A549 treated with dexamethasone at 1 μM for 4 hours (cell line): ENCODE results near the gene SAMMSON. TPM values are rescaled to one million over a fixed set of nuclear protein-coding genes. Genes with fewer than 3 reads are reported as not detected.

Experiments
- total RNA-seq: library from RNA; stranded (reverse); fragments of 200-300 nt; extraction: Qiagen RNA extraction; gene quantifications from 5 replicates; pipeline ENCODE4 v1.2.3, GENCODE V29; 2022

SAMMSON gene
- total RNA-seq, result not detected in 5 replicates

DNA sequence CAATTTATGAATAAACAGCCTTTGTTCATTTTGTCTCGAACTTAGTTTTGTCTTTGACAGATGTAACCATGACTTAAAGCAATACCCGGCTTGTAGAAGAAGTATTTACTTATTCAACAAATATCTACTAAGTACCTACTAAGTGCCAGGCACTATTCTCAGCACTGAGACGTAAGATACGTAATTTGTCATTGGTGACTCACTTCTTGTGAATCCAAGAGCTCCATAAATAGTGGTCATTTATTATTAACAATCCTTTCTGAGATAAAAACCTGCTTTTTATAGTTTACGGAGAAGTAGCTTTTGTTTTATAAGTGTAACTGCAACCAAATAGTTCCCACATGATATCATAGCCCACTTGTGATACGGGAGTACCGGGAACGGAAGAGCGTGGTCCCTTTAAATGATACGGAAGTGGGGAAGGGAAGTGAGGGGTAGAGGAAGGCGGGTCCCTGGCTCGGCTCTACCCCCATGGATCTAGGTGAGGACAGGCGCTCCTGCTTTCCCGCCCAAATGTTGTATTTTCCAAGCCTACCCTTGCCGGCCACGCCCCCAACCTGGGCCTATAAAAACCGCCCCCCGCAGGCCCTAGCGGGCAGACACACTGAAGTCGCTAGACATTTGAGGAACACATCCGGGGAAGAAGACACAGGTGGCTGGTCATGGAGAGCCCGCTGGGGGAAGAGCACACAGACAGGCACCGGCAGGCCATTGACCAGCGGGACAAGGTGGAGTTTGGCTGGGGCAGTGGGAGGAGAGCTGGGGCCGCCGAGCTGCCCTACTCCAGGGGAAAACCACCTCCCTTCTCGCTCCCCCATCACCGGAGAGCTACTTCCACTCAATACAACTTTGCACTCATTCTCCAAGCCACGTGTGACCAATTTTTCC lies at the start of gene SAMMSON:
Gene SAMMSON (plus strand): TSS at position 594 of the 888 bp plus-strand sequence.

